ENCODE results near the gene CEP57L1.
"Not testable (repeated sequence)": the region's sequence is repeated elsewhere in the genome, so short reads cannot be mapped to it uniquely, and the experiment has no call there.

CEP57L1 gene

DNA sequence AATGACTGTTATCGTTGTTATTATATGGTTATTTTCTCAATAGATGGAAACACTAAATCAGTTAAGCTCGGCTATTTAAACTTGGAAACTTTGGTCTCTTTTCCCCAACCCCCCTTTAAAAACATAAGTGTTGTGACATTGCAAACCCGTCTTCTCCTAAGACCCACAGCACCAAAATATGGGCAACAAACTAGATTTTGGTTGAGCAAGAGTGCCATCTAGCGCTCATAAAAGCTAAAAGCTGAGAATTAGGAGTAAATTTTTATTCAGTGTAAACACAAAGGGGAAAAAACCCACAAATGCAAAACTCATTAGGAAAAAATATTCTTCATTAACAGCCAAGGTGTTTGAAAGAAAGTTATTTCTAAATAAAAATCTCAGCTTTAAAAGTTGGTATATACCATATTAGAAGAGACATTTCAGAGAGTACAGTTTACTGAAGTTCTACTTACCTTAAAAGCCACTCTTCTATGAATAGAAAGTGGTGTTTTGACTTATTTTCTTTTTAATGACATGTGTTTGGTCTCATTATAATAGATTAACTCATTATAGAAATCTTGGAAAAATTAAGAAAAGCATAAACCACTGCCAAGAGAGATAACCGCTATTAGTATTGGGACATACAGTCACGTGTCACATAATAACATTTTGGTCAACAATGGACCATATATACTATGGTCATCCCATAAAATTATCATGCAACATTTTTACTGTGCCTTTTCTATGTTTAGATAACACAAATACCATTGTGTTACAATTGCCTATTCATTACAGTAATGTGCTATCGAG is 21.8 kb upstream of the CEP57L1 start:
- DNase-seq (ENCODE audit: low read depth) = no peak

GRCh38 chr6:109074133-109074415 is 21.2 kb upstream of the CEP57L1 start:
- DNase-seq (ENCODE audit: low read depth) = no peak

- DNase-seq (ENCODE audit: low read depth) = no peak
These were observed 19.4 kb upstream of the CEP57L1 start for GRCh38 chr6:109075934-109076333.

DNA sequence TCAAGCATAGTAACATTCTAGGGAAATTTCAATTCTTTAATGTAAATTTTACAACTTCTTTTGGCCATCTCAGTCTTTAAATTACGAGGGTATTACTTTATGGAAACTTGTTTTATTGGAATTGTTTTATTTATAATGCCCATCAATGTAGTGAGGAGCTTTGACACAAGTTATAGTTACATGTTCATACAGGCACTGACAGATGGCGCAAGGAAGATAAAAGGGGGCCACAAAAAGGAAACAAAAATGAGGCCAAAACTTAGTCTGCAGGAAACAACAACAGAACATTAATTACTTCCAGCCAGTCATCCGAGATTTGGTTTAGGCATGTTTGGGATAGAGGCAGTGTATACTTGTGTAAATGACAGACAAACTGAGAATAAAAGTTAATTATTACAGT is 18.9 kb upstream of the CEP57L1 start:
- DNase-seq (ENCODE audit: low read depth) = no peak

DNA sequence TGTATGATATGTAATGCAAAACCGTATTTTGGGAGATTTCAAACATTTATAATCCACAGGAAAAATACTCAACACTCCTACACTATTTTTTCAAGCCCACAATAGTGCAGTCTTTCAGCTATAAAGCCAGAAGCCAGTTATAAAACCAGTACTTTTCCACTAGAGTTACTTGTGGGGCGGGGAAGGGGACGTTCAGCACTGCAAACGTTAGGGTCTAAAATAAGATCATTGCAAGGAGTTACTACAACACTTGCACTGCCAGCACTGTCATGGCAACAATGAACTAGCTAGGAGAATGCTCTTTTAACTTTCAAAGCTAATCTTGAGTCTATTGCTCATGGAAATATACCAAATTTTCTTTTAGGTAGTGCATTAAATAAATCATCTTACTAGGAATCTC is 15.3 kb upstream of the CEP57L1 start:
- no peak for DNase-seq (ENCODE audit: low read depth)

- DNase-seq (ENCODE audit: low read depth) = no peak
These were observed 14.3 kb upstream of the CEP57L1 start for GRCh38 chr6:109081026-109081425.

DNA sequence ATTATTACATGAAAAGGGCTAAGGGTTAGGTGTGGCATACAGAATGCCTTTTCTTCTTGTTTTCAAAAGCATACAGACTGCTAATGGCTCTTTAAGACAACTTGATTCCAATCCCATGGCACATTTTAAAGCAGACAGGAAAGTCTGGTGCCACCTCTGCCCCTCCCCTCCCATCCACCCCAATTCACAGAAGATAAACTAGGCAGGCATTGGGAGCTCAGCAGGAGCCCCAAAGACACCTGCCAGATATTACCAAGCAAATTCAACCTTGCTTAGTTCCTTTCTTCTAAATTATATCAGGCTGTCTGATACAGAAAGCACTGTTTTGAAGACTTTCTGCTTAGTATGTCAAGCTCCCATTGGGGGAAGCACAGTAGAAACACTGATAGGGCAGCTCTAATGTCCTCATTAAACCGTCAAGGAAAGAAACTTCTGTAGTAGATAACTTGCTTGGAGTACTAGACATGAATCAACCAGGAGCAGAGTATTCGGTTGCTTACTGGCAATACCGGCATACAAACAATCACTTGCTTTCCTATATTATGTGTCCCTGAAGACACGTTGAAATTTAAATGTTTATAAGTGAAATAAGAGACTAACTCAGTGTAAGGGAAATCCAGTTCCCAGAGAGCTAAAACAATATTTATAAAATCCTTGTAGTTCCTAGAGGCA is 13.7 kb upstream of the CEP57L1 start:
- no peak for DNase-seq (ENCODE audit: low read depth)

DNA sequence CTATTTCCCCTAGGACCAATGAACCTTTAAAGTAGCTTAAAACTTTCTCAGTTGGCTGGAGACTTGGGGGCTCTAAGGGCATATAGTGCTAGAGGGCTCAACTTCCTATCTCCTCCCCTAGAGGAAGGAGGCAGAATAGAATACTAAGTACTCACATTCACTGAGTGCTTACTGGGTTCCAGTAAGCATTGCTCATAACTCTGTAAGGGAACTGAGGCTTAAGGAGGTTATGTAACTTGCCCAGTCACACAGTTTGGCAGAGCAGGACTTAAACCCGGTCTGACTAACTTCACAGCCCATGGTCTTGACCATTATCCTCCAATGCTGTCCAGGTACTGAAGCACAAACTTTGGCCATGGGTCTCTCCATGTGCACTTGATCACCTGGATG is 13.1 kb upstream of the CEP57L1 start:
- no peak for DNase-seq (ENCODE audit: low read depth)

DNA sequence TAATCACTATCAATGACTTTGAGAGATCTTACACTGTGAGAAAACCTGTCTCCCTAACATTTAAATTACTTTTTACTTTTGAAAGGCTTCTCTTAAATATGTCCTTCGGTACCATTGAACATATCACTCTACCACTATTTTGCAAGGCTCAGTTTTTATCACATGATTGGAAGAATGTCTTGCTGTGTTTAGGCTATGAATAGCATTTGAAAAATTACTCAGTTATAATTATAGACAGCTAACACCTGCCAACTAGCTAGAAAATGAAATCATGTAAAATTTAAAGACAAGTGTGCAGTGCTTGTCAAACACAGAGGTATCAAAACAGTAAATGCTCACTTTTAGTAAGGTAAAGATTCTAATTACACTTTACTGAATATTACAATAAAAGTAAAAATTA is 11.7 kb upstream of the CEP57L1 start:
- DNase-seq (ENCODE audit: low read depth) = no peak

DNA sequence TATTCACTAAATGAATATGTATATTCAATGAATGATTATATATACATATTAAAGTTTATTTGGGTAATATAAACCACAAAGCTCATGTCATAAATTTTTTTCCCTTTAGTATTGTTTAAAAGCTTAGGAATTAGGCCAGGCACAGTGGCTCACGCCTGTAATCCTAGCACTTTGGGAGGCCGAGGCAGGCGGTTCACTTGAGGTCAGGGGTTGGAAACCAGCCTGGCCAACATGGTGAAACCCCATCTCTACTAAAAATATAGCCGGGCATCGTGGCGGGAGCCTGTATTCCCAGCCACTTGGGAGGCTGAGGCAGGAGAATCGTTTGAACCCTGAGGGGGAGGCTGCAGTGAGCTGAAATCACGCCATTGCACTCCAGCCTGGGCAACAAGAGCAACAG is 11.2 kb upstream of the CEP57L1 start:
- not testable (repeated sequence) for DNase-seq (ENCODE audit: low read depth)

DNA sequence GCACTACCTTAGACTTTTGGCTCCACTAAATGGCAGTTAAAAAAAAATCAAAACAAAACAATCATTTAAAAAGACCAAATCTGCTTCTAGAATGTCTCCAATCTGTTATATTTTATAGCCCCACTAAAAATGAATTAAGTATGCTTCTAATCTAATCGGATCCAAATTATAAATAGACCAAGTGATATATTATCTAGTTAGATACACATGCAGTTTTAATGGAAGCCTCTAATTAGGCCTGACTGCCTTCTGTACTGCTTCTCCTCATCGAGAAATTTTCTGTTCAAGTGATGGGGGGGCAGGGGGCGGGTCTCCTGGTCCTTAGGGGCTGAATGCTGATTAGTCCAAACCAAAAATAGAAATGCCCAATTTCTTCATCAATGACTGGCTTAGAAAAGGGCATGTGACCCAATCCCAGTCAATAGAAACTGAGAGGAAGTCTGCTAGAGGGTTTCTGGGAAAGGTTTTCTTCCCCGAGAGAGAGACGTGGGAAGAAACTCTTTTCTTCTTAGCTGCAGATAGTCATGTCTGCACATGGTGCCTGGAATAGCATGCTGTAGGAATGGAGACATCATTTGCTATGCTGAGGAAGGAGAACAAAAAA is 7.5 kb upstream of the CEP57L1 start:
- DNase-seq (ENCODE audit: low read depth) = no peak

GRCh38 chr6:109088995-109089394 is 6.3 kb upstream of the CEP57L1 start:
- no peak for DNase-seq (ENCODE audit: low read depth)

GRCh38 chr6:109091314-109092024 is 3.8 kb upstream of the CEP57L1 start:
- DNase-seq (ENCODE audit: low read depth) = no peak

DNA sequence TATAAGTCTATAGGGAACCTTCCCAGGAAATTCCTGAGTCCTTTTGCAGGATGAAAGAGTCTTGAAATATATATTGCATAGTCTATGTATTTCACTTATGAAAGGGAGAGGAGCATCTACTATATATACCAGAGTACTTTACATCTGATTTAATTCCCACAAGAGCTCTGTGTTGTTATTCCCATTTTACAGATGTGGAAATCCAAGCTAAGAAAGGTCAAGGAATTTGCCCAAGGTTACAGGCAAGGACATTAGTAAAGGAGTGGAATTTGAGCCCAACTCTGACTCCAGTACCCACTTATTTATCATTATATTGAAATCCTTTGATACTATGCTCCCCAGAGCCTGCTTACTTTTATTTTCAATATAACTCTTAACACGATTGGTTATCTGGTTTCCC is 3.2 kb upstream of the CEP57L1 start:
- no peak for DNase-seq (ENCODE audit: low read depth)

DNA sequence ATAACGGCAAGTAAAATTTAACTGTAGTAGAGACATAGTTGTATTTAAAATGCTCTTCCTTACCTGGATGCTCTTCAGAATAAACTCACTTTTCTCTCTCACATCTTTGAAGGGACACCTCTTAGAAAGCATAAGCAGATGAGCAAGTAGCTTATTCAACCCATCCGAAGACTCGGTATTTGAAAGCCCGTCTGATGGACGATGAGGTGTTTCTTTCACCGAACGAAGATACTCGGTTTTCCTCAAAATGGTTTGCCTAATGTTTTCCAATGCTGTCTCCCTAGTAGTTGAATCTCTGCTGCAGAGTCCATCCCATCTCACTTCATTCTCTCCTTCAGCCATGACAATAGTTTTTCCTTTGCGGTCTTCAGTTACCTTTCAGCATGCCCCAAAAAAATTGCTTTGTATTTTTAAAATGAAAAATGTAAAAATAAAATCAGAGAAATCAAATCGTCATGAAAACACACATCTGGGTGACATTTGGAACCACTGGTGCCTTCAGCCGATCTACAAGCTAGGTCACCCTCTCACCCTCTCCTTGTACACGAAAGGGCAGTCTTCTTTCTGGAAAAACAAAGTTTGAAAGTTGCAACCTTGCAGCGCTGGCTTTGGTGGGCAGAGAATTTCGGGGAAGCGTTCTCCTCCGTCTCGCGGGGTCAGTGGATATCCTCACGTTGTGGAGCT is 1.4 kb upstream of the CEP57L1 start:
- DNase-seq (ENCODE audit: low read depth) = no peak

GRCh38 chr6:109094416-109095035 is 781 bp upstream of the CEP57L1 start, which contains the start of gene SESN1:
TSS of gene SESN1 (minus strand) at chr6:109094846. CDS start at chr6:109094073, 773 bp downstream.
- DNase-seq (ENCODE audit: low read depth) = peak; percentile 64

GRCh38 chr6:109095835-109096084 is 453 bp downstream of the CEP57L1 start:
- no peak for DNase-seq (ENCODE audit: low read depth)

- DNase-seq (ENCODE audit: low read depth) = no peak
These were observed 901 bp downstream of the CEP57L1 start for GRCh38 chr6:109096208-109096607.

- no peak for DNase-seq (ENCODE audit: low read depth)
These were observed 2.4 kb downstream of the CEP57L1 start for GRCh38 chr6:109097661-109098060.

DNA sequence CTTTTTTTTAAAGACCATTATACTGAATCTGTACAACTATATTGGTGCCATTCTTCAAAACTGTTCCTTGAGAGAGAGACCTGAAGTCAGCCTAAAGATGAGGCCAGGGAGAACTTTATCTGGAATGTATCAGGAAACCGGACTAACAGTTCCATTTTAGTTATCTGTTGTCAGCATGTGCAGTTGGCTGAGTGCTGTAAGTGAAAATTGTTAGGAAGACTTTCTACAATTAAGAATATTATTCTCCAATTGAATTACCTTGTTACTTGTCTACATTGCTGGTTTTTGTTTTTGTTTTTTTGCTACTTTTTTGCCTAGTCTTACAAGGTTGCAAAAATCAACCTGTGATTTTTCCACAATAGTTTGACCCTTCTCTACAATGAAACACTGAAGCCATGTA is 7.5 kb downstream of the CEP57L1 start:
- DNase-seq (ENCODE audit: low read depth) = no peak

DNA sequence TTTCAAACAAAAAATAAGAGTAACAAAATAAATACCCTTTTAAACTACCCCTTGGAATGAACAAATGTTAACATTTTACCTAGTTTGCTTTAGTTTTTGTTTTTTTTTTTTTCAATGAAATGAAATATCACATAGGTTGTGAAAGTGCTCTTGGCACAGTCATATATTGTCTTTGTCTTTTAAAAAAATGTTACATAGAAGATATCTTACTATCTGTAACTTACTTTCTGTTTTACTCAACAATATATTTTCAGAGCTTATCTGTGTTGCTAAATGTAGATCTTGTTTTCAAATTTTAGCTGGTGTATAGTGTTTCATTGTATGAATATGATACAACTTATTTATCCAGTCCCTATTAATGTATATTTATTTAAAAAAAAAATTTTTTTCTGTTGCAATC is 8.6 kb downstream of the CEP57L1 start:
- no peak for DNase-seq (ENCODE audit: low read depth)

GRCh38 chr6:109104512-109104911 is 9.2 kb downstream of the CEP57L1 start:
- DNase-seq (ENCODE audit: low read depth) = no peak
